Stimulated activated naive CD8-positive, alpha-beta T cell treated with anti-CD3 and anti-CD28 coated beads, Interleukin-15, Interleukin-2, amounts not matched to agents 100 U/mL and 50 U/mL, for 24 hours (primary cell): ENCODE results near the gene CPTP.

Experiments used
- ATAC-seq: fragments of 150-1000 bp; cut with Tn5 transposase; one replicate; pipeline ENCODE4 v1.10.0; 2021
- DNase-seq: peaks from one replicate; pipeline ENCODE4 v3.0.0; 2021

The CPTP gene

DNA sequence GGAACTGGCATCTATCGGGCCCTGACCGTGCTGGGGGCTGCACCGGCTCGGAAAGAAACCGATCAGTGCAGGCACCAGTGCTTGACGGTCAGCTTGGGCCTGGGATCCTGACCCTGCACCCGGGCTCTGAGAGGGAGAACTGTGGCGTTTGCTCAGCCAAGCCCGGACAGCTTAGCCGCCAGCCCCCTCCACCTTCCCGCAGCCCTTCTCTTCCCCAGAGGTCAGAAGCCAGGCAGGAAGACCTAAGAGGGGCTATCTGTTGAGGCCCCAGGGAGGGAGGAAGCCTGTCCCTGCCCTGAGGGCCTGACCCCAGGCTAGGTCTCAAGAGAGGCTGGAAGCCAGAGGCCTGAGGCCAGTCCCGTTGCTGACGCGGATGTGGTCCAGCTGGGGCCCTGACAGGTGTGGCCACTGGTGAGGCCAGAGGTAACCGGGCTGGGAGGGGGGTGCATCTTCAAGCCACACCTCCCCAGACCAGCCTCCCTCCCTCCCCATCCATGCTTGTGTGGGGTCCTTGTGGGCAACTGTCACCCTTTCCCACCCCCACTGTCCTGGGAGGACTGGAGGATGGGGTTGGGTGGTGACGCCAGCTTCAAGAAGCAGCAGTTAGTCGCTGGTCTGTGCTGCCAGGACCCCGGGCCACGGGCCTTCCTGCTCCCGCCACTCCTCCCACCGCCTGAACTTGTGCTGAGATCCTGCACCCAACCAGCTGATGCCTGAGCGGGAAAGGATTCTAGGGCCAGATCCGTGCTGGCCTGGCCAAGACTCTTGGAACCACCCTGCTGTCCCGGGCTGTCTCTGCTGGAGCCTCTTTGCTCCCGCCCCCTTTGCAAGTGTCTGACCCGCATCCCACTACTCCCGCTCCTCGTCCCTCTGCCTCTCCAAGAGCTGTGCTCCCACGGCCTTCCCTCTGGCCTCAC, 27.2 kb downstream of the CPTP start:
- ATAC-seq (no peak), DNase-seq (no peak)

DNA sequence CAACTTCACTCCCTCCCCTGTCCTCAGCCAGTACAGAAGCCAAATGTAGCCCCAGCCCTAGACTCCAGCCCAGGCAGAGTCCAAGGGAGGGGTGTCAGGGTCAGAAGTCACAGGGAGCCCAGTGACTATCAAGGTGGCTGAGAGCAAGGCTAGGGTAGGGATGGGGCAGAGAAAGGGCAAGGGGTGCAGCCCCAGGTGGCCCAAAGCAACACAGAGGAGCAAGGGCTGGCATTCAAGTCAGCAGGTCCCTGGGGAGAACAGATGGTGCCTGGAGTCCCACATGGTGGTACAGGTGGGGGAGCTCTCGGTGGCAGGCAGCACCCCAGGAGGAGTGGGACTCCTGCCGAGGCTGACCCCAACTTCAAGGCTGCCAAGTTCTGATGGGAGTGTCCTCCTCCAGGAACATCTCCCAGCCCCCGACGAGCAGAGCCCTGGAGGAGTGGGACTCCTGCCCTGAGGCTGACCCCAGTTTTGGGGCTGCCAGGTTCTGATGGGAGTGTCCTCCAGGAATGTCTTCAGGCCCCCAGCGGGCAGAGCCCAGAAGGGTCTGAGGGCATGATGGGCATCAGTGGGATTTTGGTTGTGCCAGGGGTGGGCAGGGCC, 28.3 kb downstream of the CPTP start:
- no peak for DNase-seq
- no peak for ATAC-seq

DNA sequence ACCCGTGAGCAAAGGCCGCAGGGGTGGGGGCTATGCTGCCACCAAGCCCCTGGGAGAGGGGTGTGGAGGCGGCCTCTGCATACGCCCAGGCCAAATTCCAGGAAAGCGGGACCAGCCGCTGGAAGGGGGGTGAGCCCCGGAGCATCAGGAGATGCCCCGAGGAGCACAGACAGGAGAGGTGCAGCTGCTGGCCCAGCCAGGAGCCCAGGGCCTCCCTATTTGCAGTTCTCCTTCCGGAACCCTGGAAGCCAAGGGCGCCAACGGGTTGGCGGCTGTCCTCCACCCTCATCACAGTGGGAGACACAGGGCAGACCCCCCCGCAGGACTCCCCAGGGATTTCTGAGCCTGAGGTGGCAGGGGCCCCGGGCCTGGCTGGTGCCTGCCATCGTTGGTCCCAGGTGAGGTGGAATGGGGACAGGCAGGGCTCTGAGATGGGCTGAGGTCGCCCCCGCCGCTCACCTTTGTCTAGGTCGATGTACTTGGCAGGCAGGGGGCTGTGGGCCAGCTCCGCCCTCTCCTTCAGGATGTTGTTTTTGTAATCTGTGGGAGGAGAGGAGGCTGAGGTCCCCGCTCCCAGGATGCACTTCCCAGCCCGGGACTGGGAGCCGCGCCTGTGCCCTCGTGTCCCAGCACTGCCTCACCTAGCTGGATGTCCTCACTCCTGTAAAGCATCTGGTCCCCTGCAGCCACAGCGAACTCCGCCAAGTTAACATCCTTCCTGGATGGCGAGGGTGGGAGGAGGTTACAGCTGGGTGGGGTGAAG, 29.0 kb downstream of the CPTP start:
- DNase-seq (no peak), ATAC-seq (no peak)

DNA sequence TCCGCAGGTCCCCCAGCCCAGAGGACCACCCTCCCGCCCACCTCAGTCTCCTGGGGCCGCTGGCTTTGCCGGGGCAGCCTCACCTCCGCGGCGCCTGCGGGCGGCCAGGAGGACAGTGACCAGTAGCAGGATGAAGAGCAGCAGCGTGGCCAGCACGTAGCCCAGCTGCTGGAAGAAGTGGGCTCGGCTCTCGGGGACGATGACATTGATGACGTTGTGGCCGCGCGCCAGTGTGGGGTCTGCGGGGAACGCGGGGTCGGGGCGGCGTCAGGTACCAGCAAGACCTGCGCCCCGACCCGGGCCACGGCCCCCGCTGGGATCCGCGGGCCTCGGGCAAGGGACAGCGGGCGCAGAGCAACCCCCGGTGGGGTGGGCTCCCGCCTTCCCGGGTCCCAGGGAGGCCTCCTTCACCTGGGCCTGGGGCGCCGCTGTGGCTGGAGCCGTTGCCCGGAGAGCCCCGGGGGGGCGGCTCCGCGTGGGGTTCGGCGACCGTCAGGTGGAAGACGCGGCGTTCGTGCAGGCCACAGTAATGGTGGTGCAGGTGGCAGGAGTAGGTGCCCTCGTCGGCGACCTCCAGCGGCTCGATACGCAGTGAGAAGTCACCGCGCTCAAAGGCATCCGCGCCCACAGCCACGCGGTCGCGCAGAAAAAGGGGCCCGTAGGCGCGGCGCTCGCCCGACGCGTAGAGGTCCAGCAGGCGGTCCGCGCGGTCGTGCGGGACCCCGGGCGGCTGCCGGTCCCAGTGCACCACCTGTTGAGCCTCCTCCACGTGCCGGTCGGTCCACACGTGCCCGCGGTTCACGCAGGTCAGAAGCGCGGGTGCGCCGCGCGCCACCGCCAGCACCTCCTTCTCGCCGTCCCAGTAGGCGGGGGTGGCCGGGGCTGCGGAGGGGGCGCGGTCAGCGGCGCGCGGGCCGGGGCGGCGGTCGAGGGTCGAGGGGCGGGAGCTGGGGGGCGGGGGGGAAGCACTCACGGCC, 30.0 kb downstream of the CPTP start:
- ATAC-seq (no peak), DNase-seq (no peak)

DNA sequence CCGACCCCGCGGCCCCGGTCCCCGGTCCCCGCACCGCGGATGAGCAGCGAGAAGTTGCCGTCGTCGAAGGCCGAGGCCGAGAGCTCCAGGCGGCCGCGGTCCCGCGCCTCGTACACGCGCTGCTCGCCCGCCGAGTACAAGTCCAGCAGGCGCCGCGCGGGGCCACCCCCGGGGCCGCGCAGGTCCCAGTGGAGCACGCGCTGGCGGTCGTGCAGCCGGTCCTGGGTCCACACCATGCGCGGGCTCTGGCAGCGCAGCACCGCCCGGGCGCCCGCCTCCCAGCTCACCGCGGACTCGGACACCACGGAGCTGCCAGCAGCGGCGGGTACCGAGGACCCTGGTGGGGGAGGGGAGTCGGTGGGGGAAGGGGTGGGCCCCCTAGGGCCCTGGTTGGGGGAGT, 30.8 kb downstream of the CPTP start:
- no peak for ATAC-seq
- peak; percentile 40 for DNase-seq

DNA sequence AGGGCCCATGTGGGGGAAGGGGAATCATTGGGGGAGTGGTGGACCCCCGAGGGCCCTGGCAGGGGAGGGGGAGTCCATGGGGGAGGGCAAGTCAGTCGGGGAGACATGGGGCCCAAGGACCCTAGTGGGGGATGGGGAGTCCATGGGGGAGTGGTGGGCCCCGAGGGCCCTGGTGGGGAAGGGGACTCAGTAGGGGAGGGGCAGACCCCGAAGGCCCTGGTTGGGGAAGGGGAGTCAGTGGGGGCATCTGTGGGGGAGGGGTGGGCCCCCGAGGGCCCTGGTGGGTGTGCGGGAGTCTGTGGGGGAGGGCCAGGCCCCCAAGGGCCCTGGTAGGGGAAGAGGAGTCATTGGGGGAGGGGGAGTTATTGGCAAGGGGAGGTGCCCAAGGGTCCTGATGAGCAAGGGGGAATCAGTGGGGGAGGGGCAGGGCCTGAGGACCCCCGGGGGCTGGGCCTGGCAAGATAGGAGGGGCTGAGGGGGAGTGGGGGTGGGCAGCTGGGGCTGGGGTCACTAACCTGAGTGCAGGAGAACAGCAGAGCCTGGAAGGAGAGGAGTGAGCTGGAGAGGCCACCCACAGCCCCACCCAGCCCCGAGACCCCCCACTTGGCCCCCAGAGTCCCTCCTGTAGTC, 31.7 kb downstream of the CPTP start:
- DNase-seq = no peak
- no peak for ATAC-seq

DNA sequence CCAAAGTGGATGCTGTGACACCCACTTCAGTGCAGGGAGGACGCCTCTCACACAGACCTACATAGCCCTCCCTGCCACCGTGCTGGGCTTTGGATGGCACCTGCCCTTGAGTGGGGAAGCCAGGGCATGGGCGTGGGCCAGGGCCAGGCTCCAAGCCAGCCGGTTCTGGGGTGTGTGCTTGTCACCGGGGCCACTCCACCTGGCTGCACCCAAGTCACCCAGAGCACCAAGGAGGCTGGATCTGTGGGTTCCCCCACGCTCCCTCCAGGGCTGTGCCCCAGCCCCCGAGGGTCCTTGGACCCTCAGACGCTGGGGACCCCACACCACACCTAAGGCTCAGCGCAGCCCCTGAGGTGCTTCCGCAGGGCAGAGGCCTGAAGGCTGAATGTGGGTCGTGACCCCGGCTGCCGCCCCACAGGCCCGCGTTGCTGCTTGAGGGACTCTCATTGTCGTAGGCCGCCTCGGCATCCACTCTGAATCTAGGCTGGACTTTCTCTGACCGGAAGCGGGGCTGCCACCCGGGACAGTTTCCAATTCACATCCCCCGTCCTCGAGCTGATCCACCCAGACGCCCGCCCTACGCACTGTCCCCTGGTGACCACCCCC, 32.3 kb downstream of the CPTP start:
- ATAC-seq (peak; percentile 13), DNase-seq (no peak)

DNA sequence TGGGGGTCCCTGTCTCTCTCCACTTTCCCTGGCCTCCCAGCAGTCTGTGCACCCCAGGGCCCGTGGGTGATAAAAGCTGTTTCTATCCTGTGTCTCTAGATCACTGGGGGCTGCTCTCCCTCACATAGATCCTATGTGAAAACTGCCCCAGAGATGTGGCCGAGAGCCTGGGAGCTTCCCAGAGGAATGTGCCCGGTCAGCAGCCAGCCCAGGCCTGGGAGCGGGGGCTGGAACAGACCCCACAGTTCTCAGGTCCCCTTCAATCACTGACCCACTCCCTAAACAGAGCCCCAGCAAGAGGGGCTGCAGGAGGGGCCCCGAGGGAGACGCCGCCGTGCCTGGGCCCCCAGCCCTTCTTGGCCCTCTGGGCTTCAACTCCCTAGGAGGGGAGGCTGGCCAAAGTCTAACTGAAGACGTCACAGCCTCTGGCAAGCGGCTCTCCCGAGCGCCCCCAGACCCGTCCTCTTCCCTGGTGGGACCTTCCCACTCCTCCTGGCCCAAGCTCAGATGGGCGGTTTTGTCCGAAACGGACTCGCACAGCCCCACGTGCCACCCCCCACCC, 33.4 kb downstream of the CPTP start:
- DNase-seq = no peak
- ATAC-seq = no peak

DNA sequence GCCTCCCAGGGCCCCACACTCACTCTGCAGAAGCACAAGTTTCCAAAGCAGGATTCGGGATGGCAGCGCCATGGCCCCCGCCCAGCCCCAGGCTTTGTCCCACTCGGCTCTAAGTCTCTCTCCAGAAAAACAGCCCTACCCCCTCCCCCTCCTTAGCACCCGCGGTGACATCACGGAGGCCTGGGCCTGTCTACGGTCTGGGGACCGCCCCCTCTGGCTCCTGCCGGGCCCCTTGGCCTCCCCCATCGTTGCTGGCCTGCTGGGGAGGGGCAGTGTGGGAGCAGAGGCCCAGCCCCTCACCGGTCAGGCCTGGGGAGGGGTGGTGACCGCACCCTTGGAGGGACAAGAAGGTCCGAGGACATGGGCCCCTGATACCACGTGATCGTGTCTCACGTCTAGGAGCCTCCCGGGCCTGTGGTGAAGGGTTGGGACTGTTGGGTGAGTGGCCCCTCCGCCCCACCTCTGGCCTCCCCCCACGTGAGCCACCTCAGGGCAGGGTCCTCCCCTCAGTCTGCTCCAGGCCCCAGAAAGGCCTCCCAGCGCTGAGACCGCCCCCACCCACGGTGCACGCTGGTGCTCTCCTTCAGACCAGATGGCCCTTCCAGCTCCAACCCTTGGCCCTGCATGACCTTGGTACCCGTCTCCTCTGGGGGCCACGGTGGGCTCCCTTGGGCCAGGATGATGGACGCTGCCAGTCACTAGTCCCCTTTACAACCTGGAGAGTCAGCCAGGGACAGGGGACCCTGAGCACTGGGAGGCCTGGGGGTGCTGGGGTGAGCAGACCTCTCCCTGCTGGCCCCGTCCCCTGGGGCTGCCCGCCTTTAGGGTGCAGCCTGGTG, 34.0 kb downstream of the CPTP start, which contains the start of gene MXRA8:
TSS of gene MXRA8 (minus strand) at position 123 of the 839 bp plus-strand sequence. CDS start at position 72, 51 bp downstream.
- ATAC-seq = peak; percentile 33
- DNase-seq = no peak

DNA sequence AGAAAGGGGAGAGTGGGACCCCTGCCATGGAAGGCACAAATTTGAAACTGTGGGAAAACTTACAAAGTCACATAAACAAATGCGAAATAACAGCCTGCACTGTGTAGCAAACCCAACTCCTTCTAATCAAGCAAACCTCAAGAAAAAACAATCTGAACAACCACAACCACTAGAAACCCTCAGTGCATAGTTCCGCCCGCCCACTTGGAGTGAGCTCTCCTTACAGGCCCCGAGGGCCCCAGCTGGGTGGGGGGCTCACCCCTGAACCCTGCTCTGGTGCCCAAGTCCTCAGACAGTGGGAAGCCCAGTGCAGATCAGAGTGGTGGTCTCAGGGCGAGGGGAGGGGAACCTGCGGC, 34.7 kb downstream of the CPTP start:
- ATAC-seq (no peak), DNase-seq (no peak)

DNA sequence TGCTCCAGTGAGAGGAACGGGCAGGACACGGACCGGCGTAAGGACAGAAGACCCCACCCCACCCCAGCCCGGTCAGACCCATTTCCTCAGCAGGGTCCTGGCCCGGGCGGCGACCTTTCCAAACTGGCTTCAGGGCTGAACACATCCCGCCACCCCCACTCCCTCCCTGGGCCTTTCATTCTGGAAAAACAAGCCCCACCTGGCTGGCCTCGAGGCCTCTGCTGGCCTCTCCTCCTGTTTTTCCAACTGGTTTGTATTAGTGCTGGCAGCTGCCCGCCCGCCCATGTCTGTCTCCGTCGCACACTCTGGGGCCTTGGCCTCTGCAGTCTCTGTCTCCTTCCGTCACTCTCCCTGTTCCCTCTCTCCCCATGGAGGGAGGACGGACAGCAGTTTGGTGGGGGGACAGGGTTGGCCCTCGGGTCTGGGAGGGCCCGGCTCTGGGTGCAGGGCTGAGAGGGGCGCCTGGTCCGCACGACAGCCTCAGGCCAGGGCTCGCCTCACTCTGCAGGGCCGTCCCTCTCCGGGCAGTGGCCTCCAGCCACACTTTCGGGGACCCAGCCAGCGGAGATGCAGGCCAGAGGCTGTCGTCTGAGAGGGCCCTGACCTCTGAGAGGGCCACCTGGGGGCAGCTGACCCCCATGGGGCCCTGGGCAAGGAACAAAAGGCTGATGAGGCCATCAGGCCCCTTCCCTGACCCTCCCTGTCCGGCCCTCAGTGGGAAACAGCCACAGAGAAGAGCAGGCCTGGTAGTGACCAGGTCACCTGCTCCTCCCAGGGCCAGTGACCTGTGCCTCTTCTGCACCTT, 35.3 kb downstream of the CPTP start:
- no peak for DNase-seq
- no peak for ATAC-seq

DNA sequence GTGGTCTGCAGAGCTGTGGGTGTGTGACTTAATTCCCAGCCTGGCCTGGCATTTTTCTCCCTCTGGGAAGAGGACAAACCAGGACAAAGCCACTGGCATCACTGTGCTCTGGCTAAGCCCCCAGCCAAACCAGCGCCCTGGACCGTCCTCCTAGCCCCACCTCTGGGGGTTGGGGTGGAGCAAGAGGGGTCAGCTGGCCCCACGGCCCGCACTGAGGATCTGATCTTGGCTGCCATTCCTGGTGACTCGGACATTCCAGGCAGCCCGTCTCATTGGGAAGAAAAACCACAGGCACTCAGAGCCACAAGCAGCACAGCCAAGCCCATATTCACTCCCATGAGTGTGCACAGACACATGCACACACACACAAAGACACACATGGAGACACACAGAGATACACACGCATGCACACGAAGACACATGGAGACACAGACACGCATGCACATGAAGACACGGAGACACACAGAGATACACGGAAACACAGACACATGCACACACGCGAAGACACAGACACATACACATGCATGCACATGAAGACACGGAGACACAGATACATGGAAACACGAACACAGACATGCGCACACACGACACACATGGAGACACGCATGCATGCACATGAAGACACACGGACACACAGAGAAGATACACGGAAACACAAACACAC, 36.0 kb downstream of the CPTP start:
- ATAC-seq (no peak), DNase-seq (no peak)

DNA sequence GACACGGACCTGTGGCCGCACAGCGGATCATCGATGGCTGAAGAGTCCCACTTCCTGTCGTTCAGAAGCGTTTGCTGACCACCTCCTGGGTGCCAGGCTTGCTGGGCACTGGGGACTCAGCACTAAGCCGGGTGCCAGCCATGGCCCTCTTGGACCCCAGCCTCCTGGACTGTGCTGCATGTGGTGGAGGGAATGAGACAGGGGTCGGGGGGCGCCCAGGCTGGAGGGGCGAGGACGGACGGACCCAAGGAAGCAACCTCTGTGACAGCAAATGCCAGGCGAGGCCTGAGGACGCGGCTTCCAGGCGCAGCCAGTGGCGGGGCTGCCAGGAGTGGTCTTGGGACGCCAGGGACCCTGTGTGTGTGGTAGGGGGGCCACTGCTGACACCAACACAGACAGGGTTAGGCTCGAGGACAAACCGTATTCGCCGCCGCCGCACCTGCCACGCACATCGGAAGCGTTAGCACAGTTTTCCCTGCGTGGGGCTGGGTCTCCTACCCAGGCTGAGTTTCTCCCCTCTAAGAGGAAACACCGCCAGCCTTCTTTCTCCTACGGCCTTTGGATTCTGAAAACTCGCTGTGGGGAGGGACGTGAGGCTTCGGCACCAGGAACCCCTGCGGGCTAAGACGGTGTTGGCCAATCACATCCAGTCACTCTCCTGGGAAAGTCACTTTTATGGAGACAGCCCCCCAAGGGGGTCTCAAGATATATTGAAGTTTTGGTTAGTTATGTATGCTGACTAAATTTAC, 36.8 kb downstream of the CPTP start:
- no peak for ATAC-seq
- no peak for DNase-seq

DNA sequence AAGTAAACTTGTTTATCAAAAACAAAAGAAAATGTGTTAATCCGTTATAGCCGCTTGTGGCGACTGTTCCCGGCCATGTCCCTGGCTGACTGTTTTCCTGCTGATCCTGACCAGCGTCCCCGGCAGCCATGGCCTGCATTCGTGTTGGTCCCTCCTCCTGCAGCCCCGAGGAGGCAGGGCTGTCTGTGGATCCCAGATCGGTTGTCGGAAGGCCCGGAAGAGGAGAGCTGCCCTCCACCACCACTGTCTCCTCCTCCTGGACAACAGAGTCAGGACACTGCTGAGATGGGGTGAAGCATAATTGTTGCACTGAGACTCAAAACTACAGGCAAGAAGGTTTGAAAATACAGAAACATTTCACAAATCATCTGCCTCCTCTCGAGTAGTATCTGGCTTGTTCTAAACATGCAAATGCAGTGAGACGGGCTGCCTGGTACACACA, 37.4 kb downstream of the CPTP start:
- no peak for DNase-seq

DNA sequence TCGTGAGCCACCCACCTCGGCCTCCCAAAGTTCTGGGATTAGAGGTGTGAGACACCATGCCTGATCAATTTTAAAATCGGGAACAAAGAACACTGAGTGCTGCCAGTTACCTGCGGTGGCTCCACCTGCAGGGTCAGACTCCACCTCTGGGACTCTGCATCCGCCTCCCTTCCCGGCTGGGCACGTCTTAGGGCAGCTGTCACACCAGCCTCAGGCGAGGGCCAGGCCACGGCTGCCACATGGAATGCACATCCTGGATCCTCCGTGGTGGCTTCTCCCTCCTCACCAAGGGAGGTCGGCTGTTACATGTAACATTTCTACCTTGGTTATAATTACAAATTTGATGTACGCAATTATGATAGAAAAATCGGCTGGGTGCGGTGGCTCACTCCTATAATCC, 39.7 kb downstream of the CPTP start:
- ATAC-seq = no peak

More for the DNA sequence above, 37.4 kb downstream of the CPTP start:
- no peak for ATAC-seq

DNA sequence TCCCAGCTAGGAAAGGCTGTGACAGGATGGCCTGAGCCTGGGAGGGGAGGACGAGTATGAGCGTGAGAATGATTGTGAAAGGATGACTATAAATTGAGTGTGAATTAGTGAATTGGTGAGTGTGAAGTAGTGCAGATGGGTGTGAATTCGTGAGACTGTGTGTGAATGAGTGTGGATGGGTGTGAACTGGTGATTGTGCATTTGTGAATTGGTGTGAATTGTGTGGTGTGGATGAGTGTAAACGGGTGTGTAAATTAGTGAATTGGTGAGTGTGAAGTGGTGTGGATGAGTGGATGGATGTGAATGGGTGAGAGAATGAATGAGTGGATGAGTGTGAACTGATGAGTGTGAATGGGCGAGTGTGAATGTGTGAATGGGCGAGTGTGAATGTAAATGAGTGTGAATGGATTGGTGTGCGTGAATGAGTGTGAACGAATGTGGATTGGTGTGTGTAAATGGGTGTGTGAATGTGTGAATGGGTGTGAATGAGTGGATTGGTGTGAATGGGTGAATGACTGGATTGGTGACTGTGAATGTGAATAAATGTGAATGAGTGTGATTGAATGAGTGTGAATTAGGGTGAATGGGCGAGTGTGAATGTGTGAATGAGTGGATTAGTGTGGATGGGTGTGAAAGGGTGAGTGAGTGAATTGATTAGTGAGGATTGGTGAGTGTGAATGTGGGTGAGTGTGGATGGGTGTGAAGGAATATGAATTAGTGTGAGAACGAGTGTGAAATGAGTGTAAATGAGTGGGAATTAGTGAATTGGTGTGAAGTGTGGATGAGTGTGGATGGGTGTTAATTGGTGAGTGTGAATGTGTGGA, 41.5 kb downstream of the CPTP start:
- ATAC-seq = no peak
- no peak for DNase-seq

More for the DNA sequence above, 39.7 kb downstream of the CPTP start:
- DNase-seq = no peak
